ENCODE measurements around the gene LAMA2.

- TF ChIP-seq CTCF (conservative IDR thresholded peaks at IDR 0.05 in 1 of 2, IDR thresholded peaks at IDR 0.05 in 1 of 2; ENCODE audit: extremely low read depth in 1 of 2, insufficient read depth in 1 of 2, low read depth in 1 of 2, low read length in 2 of 2), result no peak
- no peak for TF ChIP-seq EZH2 (IDR thresholded peaks at IDR 0.05; ENCODE audit: borderline replicate concordance, low read length)
These were observed 308.3 kb downstream of the LAMA2 start for GRCh38 chr6:129191235-129191634.
